ENCODE results near the gene ATG7.
"Not testable (repeated sequence)": the region's sequence is repeated elsewhere in the genome, so short reads cannot be mapped to it uniquely, and the experiment has no call there.

The ATG7 gene

DNA sequence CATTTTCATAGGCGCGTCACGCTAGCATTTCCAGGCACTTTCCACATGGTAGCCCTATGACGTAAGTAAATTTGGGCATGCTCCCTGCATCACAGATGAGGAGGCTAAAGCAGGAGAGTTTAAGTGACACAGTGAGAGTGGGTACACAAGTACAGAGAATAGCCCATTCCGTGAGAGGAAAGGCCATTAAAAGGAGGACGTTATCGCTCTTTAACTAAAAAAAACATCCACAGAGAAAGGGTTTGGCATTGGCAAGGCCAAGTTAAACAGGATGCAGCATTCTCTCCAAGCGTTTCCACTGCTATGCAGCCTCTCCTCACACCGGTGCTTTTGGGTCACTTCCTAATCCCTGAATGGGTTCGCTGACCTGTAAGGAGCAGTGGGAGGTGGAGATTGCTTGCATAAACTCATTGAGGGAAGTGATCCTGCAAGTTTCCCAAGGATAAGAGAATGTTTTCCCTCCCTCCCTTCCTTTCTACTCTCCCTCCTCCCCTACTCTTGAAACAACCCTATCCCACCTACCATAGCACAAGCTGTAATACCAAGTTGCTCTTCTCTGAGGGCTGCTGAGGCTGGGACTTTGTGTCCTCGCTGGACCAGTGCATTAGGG is 223.9 kb downstream of the ATG7 start:
- Mint-ChIP-seq H3K4me1 (ENCODE audit: low read depth) (no peaks in the 10 kb centered on the region), H3K27me3 (ENCODE audit: low read depth) (no peaks in the 10 kb centered on the region), H3K27ac (no peak overlapping the region), H3K9me3 (peaks cover 12% of the 10 kb centered on the region), H3K4me3 (no peak overlapping the region), H3K36me3 (ENCODE audit: low read depth) (peaks cover 4% of the 10 kb centered on the region)

- H3K4me1 Mint-ChIP-seq (ENCODE audit: low read depth) = no peaks in the 10 kb centered on the region
- no peak overlapping the region for H3K4me3 Mint-ChIP-seq
- no peak overlapping the region for H3K27ac Mint-ChIP-seq
- peaks cover 3% of the 10 kb centered on the region for H3K36me3 Mint-ChIP-seq (ENCODE audit: low read depth)
- peaks cover 10% of the 10 kb centered on the region for H3K9me3 Mint-ChIP-seq
- H3K27me3 Mint-ChIP-seq (ENCODE audit: low read depth) = no peaks in the 10 kb centered on the region
These were observed 226.0 kb downstream of the ATG7 start for GRCh38 chr3:11498177-11498576.

- H3K36me3 Mint-ChIP-seq (ENCODE audit: low read depth) = no peaks in the 10 kb centered on the region
- H3K4me3 Mint-ChIP-seq = no peak overlapping the region
- H3K4me1 Mint-ChIP-seq (ENCODE audit: low read depth) = no peaks in the 10 kb centered on the region
- H3K27me3 Mint-ChIP-seq (ENCODE audit: low read depth) = no peaks in the 10 kb centered on the region
- H3K27ac Mint-ChIP-seq = no peak overlapping the region
- H3K9me3 Mint-ChIP-seq = peaks cover 7% of the 10 kb centered on the region
These were observed 226.4 kb downstream of the ATG7 start for GRCh38 chr3:11498646-11499045.

GRCh38 chr3:11499144-11499543 is 226.9 kb downstream of the ATG7 start:
- Mint-ChIP-seq H3K36me3 (ENCODE audit: low read depth) (no peaks in the 10 kb centered on the region), H3K27me3 (ENCODE audit: low read depth) (no peaks in the 10 kb centered on the region), H3K4me3 (no peak overlapping the region), H3K4me1 (ENCODE audit: low read depth) (no peaks in the 10 kb centered on the region), H3K27ac (no peak overlapping the region), H3K9me3 (peaks cover 2% of the 10 kb centered on the region)

- H3K4me1 Mint-ChIP-seq (ENCODE audit: low read depth); H3K36me3 Mint-ChIP-seq (ENCODE audit: low read depth); H3K27ac Mint-ChIP-seq; H3K4me3 Mint-ChIP-seq; H3K27me3 Mint-ChIP-seq (ENCODE audit: low read depth); H3K9me3 Mint-ChIP-seq: not testable (repeated sequence)
These were observed 230.2 kb downstream of the ATG7 start for GRCh38 chr3:11502413-11502812.

- no peaks in the 10 kb centered on the region for H3K9me3 Mint-ChIP-seq
- no peak overlapping the region for H3K27ac Mint-ChIP-seq
- no peaks in the 10 kb centered on the region for H3K27me3 Mint-ChIP-seq (ENCODE audit: low read depth)
- peaks cover 2% of the 10 kb centered on the region for H3K4me1 Mint-ChIP-seq (ENCODE audit: low read depth)
- H3K4me3 Mint-ChIP-seq = no peak overlapping the region
- peaks cover 2% of the 10 kb centered on the region for H3K36me3 Mint-ChIP-seq (ENCODE audit: low read depth)
These were observed 235.5 kb downstream of the ATG7 start for GRCh38 chr3:11507719-11508118.

- no peaks in the 10 kb centered on the region for H3K9me3 Mint-ChIP-seq
- H3K4me3 Mint-ChIP-seq = no peak overlapping the region
- H3K4me1 Mint-ChIP-seq (ENCODE audit: low read depth) = peaks cover 2% of the 10 kb centered on the region
- H3K27me3 Mint-ChIP-seq (ENCODE audit: low read depth) = no peaks in the 10 kb centered on the region
- peaks cover 2% of the 10 kb centered on the region for H3K36me3 Mint-ChIP-seq (ENCODE audit: low read depth)
- no peak overlapping the region for H3K27ac Mint-ChIP-seq
These were observed 236.4 kb downstream of the ATG7 start for GRCh38 chr3:11508346-11509172.

- Mint-ChIP-seq H3K36me3 (ENCODE audit: low read depth) (peaks cover 2% of the 10 kb centered on the region), H3K27me3 (ENCODE audit: low read depth) (no peaks in the 10 kb centered on the region), H3K4me1 (ENCODE audit: low read depth) (peaks cover 6% of the 10 kb centered on the region), H3K9me3 (no peaks in the 10 kb centered on the region), H3K27ac (no peak overlapping the region), H3K4me3 (no peak overlapping the region)
These were observed 237.2 kb downstream of the ATG7 start for GRCh38 chr3:11509173-11510000.

DNA sequence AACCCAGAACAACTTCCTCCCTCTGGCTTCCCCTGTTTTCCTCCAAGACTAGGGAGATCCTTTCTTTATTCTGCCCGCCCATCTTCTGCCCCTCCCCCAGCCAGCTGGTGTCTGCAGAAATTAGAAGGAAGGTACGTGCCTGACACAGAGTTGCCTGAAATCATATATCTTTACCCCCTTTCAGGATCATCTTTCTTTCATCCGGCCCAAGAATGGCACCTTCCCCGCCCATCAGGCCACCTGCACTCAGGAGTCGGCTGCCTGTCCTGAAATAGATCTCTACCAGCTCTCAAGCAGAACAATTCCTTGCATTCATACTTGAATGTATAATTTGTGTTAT is 237.8 kb downstream of the ATG7 start:
- Mint-ChIP-seq H3K9me3 (no peaks in the 10 kb centered on the region), H3K4me3 (no peak overlapping the region), H3K4me1 (ENCODE audit: low read depth) (peaks cover 9% of the 10 kb centered on the region), H3K27me3 (ENCODE audit: low read depth) (no peaks in the 10 kb centered on the region), H3K27ac (no peak overlapping the region), H3K36me3 (ENCODE audit: low read depth) (peaks cover 4% of the 10 kb centered on the region)

DNA sequence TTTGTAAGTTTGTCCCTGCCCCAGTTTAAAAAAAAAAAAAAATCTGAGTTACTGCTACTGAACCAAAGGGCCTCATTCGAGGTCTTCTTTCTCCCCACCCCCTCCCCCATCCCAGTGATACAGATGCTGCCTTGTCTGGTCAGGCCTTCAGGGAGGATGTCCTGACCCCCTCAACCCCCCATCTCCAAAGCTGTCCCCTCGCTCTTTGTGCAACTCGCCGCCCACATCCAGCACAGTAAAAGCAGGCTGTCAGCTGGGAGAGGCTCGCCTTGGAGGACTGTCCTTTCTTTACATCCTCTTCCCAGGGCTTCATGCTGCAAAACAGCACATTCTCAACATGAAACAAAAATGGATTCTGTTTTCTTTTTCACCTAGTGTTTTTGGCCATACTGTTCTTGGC is 238.2 kb downstream of the ATG7 start:
- H3K4me3 Mint-ChIP-seq = no peak overlapping the region
- H3K27me3 Mint-ChIP-seq (ENCODE audit: low read depth) = no peaks in the 10 kb centered on the region
- H3K9me3 Mint-ChIP-seq = no peaks in the 10 kb centered on the region
- H3K27ac Mint-ChIP-seq = no peak overlapping the region
- H3K4me1 Mint-ChIP-seq (ENCODE audit: low read depth) = peaks cover 9% of the 10 kb centered on the region
- peaks cover 4% of the 10 kb centered on the region for H3K36me3 Mint-ChIP-seq (ENCODE audit: low read depth)

DNA sequence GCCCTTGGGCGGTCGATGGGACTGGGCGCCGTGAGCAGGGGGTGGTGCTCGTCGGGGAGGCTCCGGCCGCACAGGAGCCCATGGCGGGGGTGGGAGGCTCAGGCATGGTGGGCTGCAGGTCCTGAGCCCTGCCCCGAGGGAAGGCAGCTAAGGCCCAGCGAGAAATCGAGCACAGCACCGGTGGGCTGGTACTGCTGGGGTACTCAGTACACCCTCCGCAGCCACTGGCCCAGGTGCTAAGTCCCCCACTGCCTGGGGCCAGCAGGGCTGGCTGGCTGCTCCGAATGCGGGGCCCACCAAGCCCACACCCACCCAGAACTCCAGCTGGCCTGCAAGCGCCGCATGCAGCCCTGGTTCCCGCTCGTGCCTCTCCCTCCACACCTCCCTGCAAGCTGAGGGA is 239.4 kb downstream of the ATG7 start:
- not testable (repeated sequence) for H3K4me3 Mint-ChIP-seq; H3K9me3 Mint-ChIP-seq; H3K36me3 Mint-ChIP-seq (ENCODE audit: low read depth); H3K4me1 Mint-ChIP-seq (ENCODE audit: low read depth); H3K27me3 Mint-ChIP-seq (ENCODE audit: low read depth); H3K27ac Mint-ChIP-seq

DNA sequence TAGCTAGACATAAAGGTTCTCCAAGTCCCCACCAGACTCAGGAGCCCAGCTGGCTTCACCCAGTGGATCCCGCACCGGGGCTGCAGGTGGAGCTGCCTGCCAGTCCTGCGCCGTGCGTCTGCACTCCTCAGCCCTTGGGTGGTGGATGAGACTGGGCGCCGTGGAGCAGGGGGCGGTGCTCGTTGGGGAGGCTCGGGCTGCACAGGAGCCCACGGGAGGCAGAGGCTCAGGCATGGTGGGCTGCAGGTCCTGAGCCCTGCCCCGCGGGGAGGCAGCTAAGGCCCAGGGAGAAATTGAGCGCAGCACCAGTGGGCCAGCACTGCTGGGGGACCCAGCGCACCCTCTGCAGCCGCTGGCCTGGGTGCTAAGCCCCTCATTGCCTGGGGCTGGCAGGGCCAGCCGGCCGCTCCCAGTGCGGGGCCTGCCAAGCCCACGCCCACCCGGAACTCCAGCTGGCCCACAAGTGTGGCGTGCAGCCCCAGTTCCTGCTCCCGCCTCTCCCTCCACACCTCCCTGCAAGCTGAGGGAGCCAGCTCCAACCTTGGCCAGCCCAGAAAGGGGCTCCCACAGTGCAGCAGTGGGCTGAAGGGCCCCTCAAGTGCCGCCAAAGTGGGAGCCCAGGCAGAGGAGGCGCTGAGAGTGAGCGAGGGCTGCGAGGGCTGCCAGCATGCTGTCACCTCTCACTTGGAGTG is 241.1 kb downstream of the ATG7 start:
- H3K4me3 Mint-ChIP-seq; H3K36me3 Mint-ChIP-seq (ENCODE audit: low read depth); H3K27ac Mint-ChIP-seq; H3K9me3 Mint-ChIP-seq; H3K4me1 Mint-ChIP-seq (ENCODE audit: low read depth); H3K27me3 Mint-ChIP-seq (ENCODE audit: low read depth): not testable (repeated sequence)

DNA sequence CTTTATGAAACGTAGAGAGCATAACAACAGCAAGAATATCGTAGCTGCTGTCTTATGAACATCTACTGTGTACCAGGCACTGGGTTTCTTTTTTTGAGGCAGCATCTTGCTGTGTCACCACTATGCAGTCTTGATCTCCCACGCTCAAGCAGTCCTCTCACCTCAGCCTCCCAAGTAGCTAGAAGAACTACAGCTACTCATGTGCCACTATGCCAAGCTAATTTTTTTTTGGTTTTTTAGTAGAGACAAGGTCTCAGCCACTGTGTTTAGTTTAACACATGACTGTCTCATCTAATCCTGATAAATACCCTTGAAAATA is 241.6 kb downstream of the ATG7 start:
- H3K36me3 Mint-ChIP-seq (ENCODE audit: low read depth) = peaks cover 4% of the 10 kb centered on the region
- no peak overlapping the region for H3K4me3 Mint-ChIP-seq
- H3K4me1 Mint-ChIP-seq (ENCODE audit: low read depth) = peaks cover 9% of the 10 kb centered on the region
- no peaks in the 10 kb centered on the region for H3K27me3 Mint-ChIP-seq (ENCODE audit: low read depth)
- no peak overlapping the region for H3K27ac Mint-ChIP-seq
- no peaks in the 10 kb centered on the region for H3K9me3 Mint-ChIP-seq

- Mint-ChIP-seq H3K9me3 (no peaks in the 10 kb centered on the region), H3K36me3 (ENCODE audit: low read depth) (peaks cover 4% of the 10 kb centered on the region), H3K4me3 (no peak overlapping the region), H3K4me1 (ENCODE audit: low read depth) (peaks cover 9% of the 10 kb centered on the region), H3K27me3 (ENCODE audit: low read depth) (no peaks in the 10 kb centered on the region), H3K27ac (no peak overlapping the region)
These were observed 242.1 kb downstream of the ATG7 start for GRCh38 chr3:11514191-11514821.
